NCI-H510A (cell line): Measurements from ENCODE around the gene HCN1.
"Not testable (repeated sequence)": the region's sequence is repeated elsewhere in the genome, so short reads cannot be mapped to it uniquely, and the experiment has no call there.

Experiments used
- DNase-seq: peaks from one replicate; lab custom pipeline; 2025; lab: John Stamatoyannopoulos, UW

The HCN1 gene

DNA sequence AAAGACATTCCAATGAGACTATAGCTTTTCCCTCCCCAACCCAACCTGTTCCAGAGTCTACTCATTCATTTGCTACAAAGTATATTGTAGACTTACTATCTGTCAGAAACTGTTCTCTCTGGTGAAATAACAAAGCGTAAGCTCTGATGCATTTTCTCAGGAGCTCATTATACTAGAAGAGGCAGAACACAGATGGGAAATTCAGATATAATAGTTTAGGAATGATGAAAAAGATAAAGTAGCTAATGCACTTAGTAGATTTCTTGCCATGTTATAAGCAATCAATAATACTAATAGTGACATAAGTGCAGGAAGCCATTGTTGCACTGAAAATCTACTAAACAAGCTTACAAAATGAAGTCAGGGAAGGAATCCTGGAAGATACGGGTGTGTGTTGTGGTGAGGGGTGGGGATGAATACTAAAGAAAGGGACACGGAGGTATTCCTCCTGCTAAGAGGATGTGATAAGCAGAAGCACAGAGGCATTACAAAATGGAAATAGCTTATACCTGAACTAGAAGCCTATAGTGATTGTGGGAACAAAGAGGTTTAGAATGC is 78.2 kb downstream of the HCN1 start:
- no peak for DNase-seq

DNA sequence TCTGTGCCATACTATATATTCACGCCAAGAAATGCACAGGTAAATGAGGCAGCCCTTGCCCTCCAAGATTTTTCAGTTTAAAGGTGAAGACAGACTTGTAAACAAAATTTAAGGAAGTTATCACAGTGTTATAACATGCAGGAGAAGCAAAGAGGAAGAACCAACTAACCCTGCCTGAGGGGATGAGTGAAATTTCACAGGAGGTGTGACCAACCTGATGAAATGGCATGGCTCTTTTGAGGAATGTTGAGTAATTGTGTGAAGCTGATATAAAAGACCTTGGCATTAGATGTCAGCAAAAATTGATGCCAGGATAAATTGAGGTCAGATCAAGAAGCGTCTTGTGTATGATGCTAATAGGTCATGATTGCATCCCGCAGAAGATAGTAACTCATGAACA is 86.5 kb downstream of the HCN1 start:
- no peak for DNase-seq

DNA sequence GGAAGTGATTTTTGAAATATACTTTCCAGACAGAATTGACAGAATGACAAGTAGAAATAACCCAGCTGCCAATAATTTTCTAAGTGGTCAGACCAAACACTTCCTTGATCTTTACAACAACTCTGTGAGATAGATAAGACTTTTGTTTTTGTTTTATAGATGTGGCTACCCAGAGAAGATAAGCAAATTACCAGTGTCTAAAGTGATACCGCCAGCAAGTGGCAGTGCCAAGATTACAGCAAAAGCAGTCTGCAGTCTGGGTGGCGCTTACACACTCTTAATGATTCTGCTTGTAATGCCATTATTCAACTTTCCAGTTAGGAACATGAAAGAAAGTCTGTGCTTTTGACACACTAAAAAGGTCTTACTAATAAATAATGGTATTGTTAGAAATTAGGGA is 92.1 kb downstream of the HCN1 start:
- no peak for DNase-seq

- no peak for DNase-seq
Measured at GRCh38 chr5:45601424-45601823, 94.8 kb downstream of the HCN1 start.

- no peak for DNase-seq
Measured at GRCh38 chr5:45596320-45596719, 99.9 kb downstream of the HCN1 start.

DNA sequence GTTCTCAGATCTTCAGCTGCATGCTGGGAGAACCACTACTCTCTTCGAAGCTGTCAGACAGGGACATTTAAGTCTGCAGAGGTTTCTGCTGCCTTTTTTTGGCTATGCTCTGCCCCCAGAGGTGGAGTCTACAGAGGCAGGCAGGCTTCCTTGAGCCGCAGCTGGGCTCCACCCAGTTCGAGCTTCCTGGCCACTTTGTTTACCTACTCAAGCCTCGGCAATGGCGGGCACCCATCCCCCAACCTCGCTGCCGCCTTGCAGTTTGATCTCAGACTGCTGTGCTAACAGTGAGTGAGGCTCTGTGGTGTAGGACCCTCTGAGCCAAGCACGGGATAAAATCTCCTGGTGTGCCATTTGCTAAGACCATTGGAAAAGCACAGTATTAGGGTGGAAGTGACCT is 110.2 kb downstream of the HCN1 start:
- not testable (repeated sequence) for DNase-seq

DNA sequence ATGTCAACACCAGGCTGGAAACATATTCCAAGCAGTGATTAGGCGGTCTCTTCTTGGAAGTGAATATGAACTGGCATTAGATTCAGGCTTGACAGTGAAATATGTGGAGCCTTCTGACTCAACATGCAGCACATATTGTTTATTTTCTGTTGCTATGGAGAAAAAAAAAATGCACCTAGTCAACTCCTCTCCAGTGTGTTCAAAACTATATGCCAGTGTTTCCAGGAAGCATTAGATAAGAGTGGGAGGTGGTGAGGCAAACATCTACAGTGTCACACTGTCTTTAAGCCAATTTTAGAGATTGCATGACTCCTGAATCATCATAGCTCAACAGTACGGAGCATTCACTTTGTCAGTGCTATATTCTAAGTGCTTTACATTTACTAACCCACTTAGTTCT is 117.9 kb downstream of the HCN1 start:
- no peak for DNase-seq

DNA sequence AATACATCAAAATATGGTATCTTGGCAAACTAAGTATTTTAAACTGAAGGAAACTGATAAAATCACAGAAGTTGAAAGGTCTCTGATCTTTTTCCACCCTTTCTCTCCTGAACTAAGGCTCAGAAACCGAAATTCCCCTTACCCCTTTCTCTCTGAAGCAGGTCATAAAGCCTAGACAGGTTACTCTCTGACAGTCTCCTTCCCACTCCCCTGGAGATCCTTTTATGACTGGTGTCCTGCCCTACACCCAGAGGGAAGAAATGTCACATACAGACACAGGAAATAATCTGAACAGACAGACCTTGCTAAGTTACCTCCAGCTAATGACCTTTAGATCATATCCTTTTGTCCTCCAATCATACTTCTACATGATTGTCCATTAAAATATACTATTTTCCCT is 127.4 kb downstream of the HCN1 start:
- DNase-seq: no peak

- no peak for DNase-seq
Measured at GRCh38 chr5:45542421-45542820, 153.8 kb downstream of the HCN1 start.

DNA sequence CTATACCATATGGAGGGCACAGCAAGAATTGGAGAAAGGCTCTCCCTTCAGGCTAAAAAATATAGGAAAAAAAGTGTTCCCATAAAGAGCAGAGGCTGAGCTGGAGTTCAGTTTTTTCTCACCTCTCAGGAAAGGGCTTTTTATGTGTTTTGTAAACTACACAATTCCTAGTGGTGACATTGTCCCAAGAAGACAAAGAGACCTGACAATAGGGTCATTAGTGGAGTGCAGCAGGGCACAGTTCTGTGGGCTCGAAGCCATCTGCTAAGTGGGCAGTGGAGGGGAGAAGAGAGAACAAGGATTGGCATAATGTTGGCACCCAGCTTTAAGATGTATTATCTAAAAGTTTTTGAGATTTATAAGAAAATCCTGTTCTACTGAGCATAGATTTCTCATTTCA is 162.5 kb downstream of the HCN1 start:
- DNase-seq: no peak

- no peak for DNase-seq
Measured at GRCh38 chr5:45532826-45533624, 163.2 kb downstream of the HCN1 start.

DNA sequence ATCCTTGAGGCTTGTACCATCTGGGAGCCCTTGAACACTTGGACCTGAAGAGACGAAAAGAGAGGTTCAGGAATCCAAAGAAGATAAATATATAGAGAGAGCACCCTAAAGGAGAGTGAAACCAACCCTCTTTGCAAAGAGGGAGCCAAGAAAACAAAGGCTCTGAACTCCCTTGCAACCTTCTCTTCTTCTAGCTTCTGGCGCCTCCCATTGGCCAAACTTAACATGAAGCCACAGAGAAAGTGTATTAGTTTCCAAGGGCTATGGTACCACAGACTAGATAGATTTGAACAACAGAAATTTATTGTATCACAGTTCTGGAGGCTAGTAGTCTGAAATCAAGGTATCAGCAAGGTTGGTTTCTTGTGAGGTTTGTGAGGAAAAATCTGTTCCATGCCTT is 175.1 kb downstream of the HCN1 start:
- no peak for DNase-seq

DNA sequence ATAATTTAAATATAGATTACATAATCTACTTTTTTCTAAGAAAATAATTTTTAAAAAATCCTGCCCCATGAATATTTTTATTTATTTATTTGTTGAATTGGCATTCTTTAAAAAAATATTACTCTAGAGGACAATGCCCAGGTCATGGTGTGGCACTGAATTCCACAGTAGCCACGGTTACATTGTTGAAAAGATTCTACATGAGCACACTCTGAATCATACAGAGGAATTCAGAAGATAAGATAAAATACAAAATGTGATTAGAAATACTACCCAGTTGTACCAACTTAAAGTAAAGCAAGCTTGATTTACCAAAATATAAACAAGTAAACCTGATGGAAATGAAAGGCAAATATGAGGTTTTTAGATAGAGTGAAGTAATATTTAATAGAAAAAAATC is 183.7 kb downstream of the HCN1 start:
- no peak for DNase-seq

DNA sequence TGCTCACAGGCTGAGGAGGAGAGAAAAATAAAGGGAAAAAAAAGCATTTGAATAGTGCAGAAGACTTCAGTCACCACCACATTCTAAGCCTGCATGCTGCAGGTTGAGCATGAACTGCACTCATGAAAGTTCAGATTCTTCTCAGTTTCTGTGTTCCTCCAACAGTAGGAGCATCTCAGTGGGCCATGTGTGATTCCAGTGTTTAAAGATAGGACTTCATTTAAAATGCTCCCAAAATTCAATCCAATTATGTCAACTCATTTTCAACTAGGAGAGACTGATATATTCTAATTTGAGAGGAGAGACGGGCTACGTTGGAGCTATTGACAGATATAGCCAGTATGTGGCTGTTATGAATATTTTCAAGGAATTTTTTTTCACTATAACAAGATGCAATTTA is 186.8 kb downstream of the HCN1 start:
- no peak for DNase-seq

DNA sequence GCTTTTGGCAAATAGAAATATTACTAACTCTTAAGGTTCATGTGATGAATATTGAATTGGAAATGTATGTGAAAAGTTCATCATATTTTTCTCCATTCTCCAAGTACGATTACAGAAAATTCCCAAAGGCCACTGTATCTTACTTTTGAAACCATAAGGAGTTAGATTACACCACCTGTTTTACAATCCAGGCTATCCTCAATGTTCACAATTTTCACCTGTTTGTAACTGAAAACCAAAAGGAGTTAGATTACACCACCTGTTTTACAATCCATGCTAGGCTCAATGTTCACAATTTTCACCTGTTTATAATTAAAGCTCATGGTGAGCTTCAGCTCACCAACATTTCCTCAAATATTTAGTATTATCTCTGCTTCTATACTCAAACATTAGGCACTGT is 188.0 kb downstream of the HCN1 start:
- DNase-seq: no peak

DNA sequence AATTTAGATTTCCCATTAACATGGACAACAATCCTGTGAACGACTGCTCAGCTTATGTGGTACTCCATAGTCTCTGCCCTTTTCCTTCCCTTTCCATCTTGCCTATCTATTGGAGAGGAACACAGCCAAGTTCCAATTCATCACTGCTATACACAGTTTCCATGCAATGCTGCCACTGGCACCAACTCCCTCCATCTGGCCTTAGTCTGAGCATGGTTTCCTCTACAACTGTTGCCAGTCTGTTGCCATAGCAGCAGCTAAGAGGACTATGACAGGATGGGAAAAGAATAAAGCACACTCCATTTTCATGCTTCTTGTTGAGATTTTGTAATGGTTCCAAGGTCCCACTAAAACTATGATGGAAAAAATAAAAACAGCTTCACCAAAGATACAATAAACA is 189.0 kb downstream of the HCN1 start:
- no peak for DNase-seq

GRCh38 chr5:45499006-45499405 is 197.2 kb downstream of the HCN1 start:
- not testable (repeated sequence) for DNase-seq

- DNase-seq: no peak
Measured at GRCh38 chr5:45491368-45491767, 204.8 kb downstream of the HCN1 start.

- DNase-seq: no peak
Measured at GRCh38 chr5:45484781-45485180, 211.4 kb downstream of the HCN1 start.

DNA sequence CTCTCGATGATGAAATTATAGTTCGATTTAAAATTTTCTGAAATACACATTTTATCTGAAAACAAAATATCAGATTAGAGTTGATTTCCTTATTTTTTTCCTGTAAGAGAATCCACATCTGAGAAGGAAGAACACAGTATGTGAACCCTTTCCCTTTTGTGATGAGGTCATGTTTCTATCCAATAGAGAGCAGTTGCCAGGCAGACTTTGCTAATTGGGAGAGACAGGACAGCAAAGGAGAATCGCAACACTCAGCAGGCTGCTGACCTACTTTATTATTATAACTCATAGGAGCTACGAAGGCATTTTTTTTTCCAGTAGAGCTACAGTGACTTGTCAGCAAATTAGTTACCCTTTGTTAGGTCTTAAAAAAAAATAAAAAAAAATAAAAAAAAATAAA is 242.1 kb downstream of the HCN1 start:
- peak; percentile 2 for DNase-seq

DNA sequence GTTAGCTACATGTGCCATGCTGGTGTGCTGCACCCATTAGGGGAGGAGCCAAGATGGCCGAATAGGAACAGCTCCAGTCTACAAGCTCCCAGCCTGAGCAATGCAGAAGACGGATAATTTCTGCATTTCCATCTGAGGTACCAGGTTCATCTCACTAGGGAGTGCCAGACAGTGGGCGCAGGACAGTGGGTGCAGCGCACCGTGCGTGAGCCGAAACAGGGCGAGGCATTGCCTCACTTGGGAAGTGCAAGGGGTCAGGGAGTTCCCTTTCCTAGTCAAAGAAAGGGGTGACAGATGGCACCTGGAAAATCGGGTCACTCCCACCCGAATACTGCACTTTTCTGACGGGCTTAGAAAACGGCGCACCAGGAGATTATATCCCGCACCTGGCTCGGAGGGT is 251.3 kb downstream of the HCN1 start:
- not testable (repeated sequence) for DNase-seq

DNA sequence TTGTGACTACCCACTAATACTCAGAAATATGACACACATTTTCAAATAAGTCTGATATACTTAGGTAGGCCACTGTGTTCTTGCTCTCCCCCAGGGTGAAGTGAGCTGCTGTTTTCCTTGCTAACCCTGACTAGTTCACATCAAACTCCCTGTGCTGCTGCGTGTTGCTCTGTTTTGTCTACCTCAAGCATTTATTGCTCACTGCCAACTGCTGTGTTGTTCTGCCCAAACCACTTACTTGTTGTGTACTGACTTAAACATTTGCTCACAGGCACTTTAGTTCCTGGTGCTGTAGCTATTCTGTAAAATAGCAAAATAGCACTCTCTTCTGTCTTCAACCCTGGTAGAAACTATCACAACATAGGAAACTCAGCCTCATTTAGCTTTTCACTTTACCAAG is 255.7 kb downstream of the HCN1 start:
- DNase-seq: no peak

GRCh38 chr5:45437752-45438151 is 258.4 kb downstream of the HCN1 start:
- no peak for DNase-seq
